ENCODE measurements around the gene SPNS2. TPM values are rescaled to one million over a fixed set of nuclear protein-coding genes. Genes with fewer than 3 reads are reported as not detected.

SPNS2 gene
- polyA plus RNA-seq, 3 donors from 2014 or later = 0.26 TPM; not detected in 2

GRCh38 chr17:4512156-4513112, 13.8 kb downstream of the SPNS2 start:
- Mint-ChIP-seq H3K4me3 (no peak overlapping the region), H3K4me1 (peaks cover 30 to 32% of the 10 kb centered on the region in 2 donors), H3K27me3 (ENCODE audit: low read depth in 3 of 3) (peaks cover 2 to 8% (median 7%) of the 10 kb centered on the region in 3 donors), H3K27ac (no peak overlapping the region), H3K9me3 (no peaks in the 10 kb centered on the region), H3K36me3 (no peaks in the 10 kb centered on the region)
- DNase-seq = no peak

DNA sequence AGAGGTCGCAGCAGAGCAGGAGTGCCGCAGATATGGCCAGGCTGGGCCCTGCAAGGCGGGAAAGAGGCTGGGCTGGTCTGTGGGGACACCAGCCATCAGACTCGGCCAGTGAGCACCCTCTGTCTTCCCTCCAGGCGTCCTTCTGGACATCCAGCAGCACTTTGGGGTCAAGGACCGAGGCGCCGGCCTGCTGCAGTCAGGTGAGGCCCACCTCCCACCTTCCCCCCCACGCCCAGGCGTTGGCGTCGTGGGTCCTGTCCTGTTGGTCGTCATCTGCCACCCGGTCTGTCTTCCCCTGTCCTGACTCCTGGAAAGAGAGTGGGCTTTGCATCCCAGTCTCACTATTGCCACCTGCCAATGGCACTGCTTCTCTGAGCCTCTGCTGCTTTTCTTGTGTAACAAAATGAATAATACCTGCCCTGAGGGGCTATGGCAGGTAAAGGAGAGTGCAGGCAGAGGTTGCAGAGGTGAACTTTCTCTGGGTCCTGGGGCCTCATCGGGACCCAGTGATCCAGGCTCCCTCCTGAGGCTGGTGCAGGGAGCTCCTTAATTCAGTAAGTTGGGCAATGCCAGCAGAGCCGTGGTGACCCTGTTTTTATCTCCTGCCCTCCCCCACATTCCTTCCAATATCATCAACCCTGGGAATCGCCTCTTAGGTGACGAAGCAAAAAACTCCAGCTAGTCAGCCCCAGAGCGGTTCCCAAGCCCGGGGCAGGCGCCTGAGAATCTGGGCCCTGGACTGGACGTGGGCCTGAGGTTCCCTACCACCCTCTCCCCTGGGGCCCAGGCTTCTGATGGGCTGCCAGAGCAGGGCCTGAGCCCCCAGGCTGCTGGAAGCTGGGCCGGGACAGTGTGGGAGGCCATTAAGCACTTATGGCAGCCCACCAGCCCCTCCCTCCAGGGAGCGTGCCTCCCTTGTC, 14.7 kb downstream of the SPNS2 start:
- no peaks in the 10 kb centered on the region for H3K36me3 Mint-ChIP-seq
- no peak overlapping the region for H3K27ac Mint-ChIP-seq
- peaks cover 2 to 5% (median 5%) of the 10 kb centered on the region in 3 donors for H3K27me3 Mint-ChIP-seq (ENCODE audit: low read depth in 3 of 3)

GRCh38 chr17:4514206-4514605, 15.5 kb downstream of the SPNS2 start:
- Mint-ChIP-seq H3K27ac (no peak overlapping the region), H3K9me3 (no peaks in the 10 kb centered on the region), H3K27me3 (ENCODE audit: low read depth in 3 of 3) (peaks cover under 1 to 2% (median 1%) of the 10 kb centered on the region in 3 donors), H3K4me3 (no peak overlapping the region), H3K36me3 (no peaks in the 10 kb centered on the region), H3K4me1 (peaks cover 18 to 19% of the 10 kb centered on the region in 2 donors)
- DNase-seq = no peak

More for the DNA sequence above, 14.7 kb downstream of the SPNS2 start:
- Mint-ChIP-seq H3K4me3 (no peak overlapping the region), H3K9me3 (no peaks in the 10 kb centered on the region), H3K4me1 (peaks cover 26 to 27% of the 10 kb centered on the region in 2 donors)
- no peak for DNase-seq

DNA sequence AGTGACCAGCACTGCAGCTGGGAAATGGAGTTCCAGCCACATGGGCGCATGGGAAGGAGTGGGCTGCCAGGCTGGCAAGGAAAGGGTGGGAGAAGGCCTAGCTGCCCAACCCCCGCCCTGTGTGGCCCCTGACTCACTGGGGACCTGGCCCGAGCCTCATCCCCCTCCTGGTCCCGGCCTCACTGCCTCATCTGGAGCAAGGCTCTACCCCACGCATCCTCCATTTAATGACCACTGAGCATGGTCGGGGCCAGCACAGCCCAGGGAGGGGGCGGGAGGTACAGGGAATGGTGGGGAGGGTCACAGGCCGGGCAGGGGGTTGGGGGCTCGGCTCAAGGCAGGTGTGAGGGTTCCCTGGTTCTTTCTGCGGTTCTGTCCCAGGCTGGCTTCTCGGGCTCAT, 16.1 kb downstream of the SPNS2 start:
- no peak overlapping the region for H3K27ac Mint-ChIP-seq
- no peak overlapping the region for H3K4me3 Mint-ChIP-seq
- no peaks in the 10 kb centered on the region for H3K36me3 Mint-ChIP-seq
- peaks cover 0 to 2% (median 1%) of the 10 kb centered on the region in 3 donors for H3K27me3 Mint-ChIP-seq (ENCODE audit: low read depth in 3 of 3)
- DNase-seq = no peak
- peaks cover 12 to 13% of the 10 kb centered on the region in 2 donors for H3K4me1 Mint-ChIP-seq
- no peaks in the 10 kb centered on the region for H3K9me3 Mint-ChIP-seq

- Mint-ChIP-seq H3K4me3 (no peak overlapping the region), H3K9me3 (no peaks in the 10 kb centered on the region), H3K36me3 (no peaks in the 10 kb centered on the region), H3K4me1 (peaks cover 6 to 8% of the 10 kb centered on the region in 2 donors), H3K27me3 (ENCODE audit: low read depth in 3 of 3) (peaks cover 0 to 2% (median 1%) of the 10 kb centered on the region in 3 donors), H3K27ac (no peak overlapping the region)
- no peak for DNase-seq
Measured at GRCh38 chr17:4515501-4515900, 16.8 kb downstream of the SPNS2 start.

DNA sequence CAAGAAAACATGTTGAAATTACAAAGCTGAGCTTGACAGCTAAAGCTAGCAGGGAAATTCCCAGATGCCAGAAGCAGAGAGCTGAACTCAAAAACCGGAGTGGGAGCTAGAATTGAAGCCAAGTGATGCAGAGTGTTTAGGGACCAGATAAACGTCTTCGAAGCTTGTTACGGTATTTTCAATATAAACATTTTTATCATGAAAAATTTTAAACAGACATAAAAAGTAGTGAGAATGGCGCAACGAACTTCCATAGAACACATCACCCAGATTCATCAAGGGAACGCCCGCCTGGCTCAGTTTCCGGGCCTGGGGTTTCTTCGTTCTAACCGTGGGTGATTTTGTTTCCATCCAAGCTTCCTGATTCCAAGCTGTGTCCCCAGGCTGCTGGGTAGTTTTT, 18.1 kb downstream of the SPNS2 start:
- Mint-ChIP-seq H3K9me3 (no peaks in the 10 kb centered on the region), H3K4me3 (no peak overlapping the region), H3K4me1 (no peaks in the 10 kb centered on the region), H3K27me3 (ENCODE audit: low read depth in 3 of 3) (peaks cover 0 to 1% (median 0%) of the 10 kb centered on the region in 3 donors), H3K36me3 (no peaks in the 10 kb centered on the region), H3K27ac (no peak overlapping the region)
- DNase-seq = no peak

- H3K27ac Mint-ChIP-seq = no peak overlapping the region
- H3K36me3 Mint-ChIP-seq = no peaks in the 10 kb centered on the region
- H3K4me3 Mint-ChIP-seq = no peak overlapping the region
- no peak for DNase-seq
- peaks cover 0 to 1% (median 0%) of the 10 kb centered on the region in 3 donors for H3K27me3 Mint-ChIP-seq (ENCODE audit: low read depth in 3 of 3)
- no peaks in the 10 kb centered on the region for H3K9me3 Mint-ChIP-seq
- H3K4me1 Mint-ChIP-seq = no peaks in the 10 kb centered on the region
Measured at GRCh38 chr17:4518901-4519300, 20.2 kb downstream of the SPNS2 start.

GRCh38 chr17:4519361-4519788, 20.7 kb downstream of the SPNS2 start:
- Mint-ChIP-seq H3K9me3 (no peaks in the 10 kb centered on the region), H3K36me3 (no peaks in the 10 kb centered on the region), H3K27me3 (ENCODE audit: low read depth in 3 of 3) (peaks cover 0 to 1% (median 0%) of the 10 kb centered on the region in 3 donors), H3K27ac (no peak overlapping the region), H3K4me3 (no peak overlapping the region), H3K4me1 (no peaks in the 10 kb centered on the region)
- DNase-seq = no peak

DNA sequence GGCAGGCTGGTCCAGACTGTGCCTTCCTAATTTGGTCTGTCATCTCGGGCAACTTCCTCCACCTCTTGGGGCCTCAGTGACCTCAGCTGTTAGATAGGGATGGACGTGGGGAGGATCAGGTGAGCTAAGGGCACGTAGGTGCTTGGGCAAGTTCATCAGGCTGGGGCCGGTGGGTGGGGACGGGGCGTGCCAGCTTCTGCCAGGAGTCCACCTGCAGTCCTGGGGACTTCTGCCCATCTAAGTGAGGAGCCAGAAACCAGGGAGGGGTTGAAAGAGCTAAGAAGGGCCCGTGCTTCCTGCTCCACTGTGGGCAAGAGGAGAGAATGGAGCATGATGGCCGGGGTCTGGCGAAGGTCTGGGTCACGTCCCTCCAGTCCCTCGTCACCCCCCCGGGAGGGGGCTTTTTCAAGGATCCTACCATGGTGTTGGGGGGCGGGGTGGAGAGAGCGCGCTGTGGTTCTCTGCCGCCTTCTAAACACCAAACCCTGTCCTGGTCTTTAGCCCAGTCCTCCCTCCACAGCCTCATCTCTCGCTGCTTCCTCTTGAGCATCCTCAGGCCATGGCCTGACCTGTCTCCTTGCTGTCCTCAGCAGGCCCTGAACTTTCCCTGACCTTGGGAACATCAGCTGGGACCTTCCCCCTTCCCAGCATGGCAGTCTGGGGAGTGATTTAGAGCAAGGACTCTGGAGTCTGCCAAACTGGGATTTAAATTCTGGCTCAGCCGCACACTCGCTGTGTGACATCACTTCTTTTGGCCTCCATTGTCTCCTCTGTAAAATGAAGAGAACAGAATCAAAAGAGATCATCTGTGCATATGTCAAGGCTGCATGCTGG, 21.6 kb downstream of the SPNS2 start:
- no peaks in the 10 kb centered on the region for H3K4me1 Mint-ChIP-seq
- H3K36me3 Mint-ChIP-seq = no peaks in the 10 kb centered on the region
- H3K27ac Mint-ChIP-seq = no peak overlapping the region

GRCh38 chr17:4520894-4521600, 22.4 kb downstream of the SPNS2 start:
- H3K9me3 Mint-ChIP-seq = no peaks in the 10 kb centered on the region
- DNase-seq = no peak
- no peaks in the 10 kb centered on the region for H3K4me1 Mint-ChIP-seq
- no peaks in the 10 kb centered on the region for H3K36me3 Mint-ChIP-seq
- no peak overlapping the region for H3K4me3 Mint-ChIP-seq
- peaks cover 0 to under 1% (median 0%) of the 10 kb centered on the region in 3 donors for H3K27me3 Mint-ChIP-seq (ENCODE audit: low read depth in 3 of 3)
- no peak overlapping the region for H3K27ac Mint-ChIP-seq

More for the DNA sequence above, 21.6 kb downstream of the SPNS2 start:
- no peak overlapping the region for H3K4me3 Mint-ChIP-seq
- DNase-seq = no peak
- no peaks in the 10 kb centered on the region for H3K9me3 Mint-ChIP-seq
- peaks cover 0 to 1% (median 0%) of the 10 kb centered on the region in 3 donors for H3K27me3 Mint-ChIP-seq (ENCODE audit: low read depth in 3 of 3)

- Mint-ChIP-seq H3K9me3 (no peaks in the 10 kb centered on the region), H3K4me1 (no peaks in the 10 kb centered on the region), H3K27me3 (ENCODE audit: low read depth in 3 of 3) (peaks cover 0 to 3% (median 1%) of the 10 kb centered on the region in 3 donors), H3K27ac (no peak overlapping the region), H3K36me3 (no peaks in the 10 kb centered on the region), H3K4me3 (no peak overlapping the region)
- DNase-seq = no peak
Measured at GRCh38 chr17:4522661-4523060, 24.0 kb downstream of the SPNS2 start.

DNA sequence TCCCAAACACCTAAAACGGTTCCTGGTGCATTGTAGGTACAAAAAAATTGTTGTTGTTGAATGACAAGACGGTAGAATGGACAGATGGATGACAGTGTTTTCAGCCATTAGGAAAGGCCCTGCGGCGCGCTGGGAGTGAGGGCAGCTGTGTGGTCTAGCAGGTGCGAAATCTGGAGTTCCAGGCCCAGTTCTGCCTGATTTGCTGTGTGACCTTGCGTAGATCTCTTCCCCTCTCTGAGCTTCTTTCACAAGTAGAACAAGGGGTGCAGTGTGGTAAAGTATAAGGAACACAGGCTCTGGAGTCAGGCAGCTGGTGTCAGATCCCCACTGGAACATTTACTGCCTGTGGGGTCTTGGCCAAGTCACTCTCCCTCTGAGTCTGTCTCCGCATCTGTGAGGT, 25.3 kb downstream of the SPNS2 start:
- H3K27me3 Mint-ChIP-seq (ENCODE audit: low read depth in 3 of 3) = peaks cover 1 to 3% (median 1%) of the 10 kb centered on the region in 3 donors
- H3K36me3 Mint-ChIP-seq = no peaks in the 10 kb centered on the region
- H3K27ac Mint-ChIP-seq = no peak overlapping the region
- no peaks in the 10 kb centered on the region for H3K9me3 Mint-ChIP-seq
- H3K4me1 Mint-ChIP-seq = no peaks in the 10 kb centered on the region
- no peak for DNase-seq
- no peak overlapping the region for H3K4me3 Mint-ChIP-seq

All from immature natural killer cell (primary cell).